HepG2 (cell line): Measurements from ENCODE around the gene TRIM66. TPM values are rescaled to one million over a fixed set of nuclear protein-coding genes. Genes with fewer than 3 reads are reported as not detected.
A peak's percentile ranks its signal among the peaks of the same experiment; 100 is the strongest.

Experiments used
- ATAC-seq: fragments of 200-7000 bp; cut with Tn5 transposase; 3 replicates; pipeline ENCODE4 v1.9.1; 2020; ENCODE audit warnings: mild to moderate bottlenecking, moderate library complexity
- BruUV-seq: library from RNA; stranded (reverse); fragments of 400-500 nt; replicated peaks from 2 replicates; lab custom pipeline; 2021; lab: Mats Ljungman, UMichigan
- CTCF ChIA-PET: fragments of 300-600 bp; formaldehyde crosslinking; extraction: SDS; loops from one replicate; lab custom pipeline; 2021; ENCODE audit warnings: low total read pairs, inconsistent platforms, low intra/inter-chr PET ratio; lab: Yijun Ruan, JAX
- POLR2A ChIA-PET: fragments of 350-600 bp; sonication (Branson Sonifier 250); formaldehyde crosslinking; loops from one replicate; lab custom pipeline; 2020; ENCODE audit warnings: antibody characterized with exemption, inconsistent platforms; lab: Yijun Ruan, JAX
- DNase-seq: peaks from one replicate; pipeline ENCODE4 v3.0.0-alpha.2; 2015; ENCODE audit warnings: low spot score
- FAIRE-seq: peaks from 3 replicates; lab custom pipeline; 2011; peaks lifted over from hg19 to GRCh38; lab: Jason Lieb, UNC
- H2AFZ ChIP-seq: one replicate; pipeline ENCODE4 v1.6.1; 2011; ENCODE audit warnings: low read length, inconsistent platforms
- H3K27ac ChIP-seq: fragments of 300-600 bp; 3 replicates; pipeline ENCODE4 v1.8.0; 2011; ENCODE audit warnings: mixed run types, mild to moderate bottlenecking, mixed read lengths, low read length, inconsistent platforms; ENCODE audit not compliant: insufficient read depth; ENCODE audit errors: extremely low read length
- H3K27me3 ChIP-seq, 2 experiments: fragments of 200-600 bp in 1 of 2; 2 replicates in 1 of 2; 3 replicates in 1 of 2; pipeline versions ENCODE4 v1.6.0 to v1.8.0; 2011; ENCODE audit warnings: low read length in 2 of 2, mild to moderate bottlenecking in 2 of 2, moderate library complexity in 2 of 2, inconsistent platforms in 1 of 2; ENCODE audit not compliant: insufficient read depth in 2 of 2, control insufficient read depth in 1 of 2
- H3K36me3 ChIP-seq, 2 experiments: fragments of 200-600 bp in 1 of 2; replicated peaks in 1 of 2; 2 replicates in 1 of 2; 3 replicates in 1 of 2; pipeline versions ENCODE4 v1.5.1 to v1.8.0; 2011; ENCODE audit warnings: low read length in 2 of 2, inconsistent platforms in 1 of 2; ENCODE audit not compliant: insufficient read depth in 2 of 2, control insufficient read depth in 1 of 2
- H3K4me1 ChIP-seq: 2 replicates; pipeline ENCODE4 v1.5.1; 2012; ENCODE audit warnings: low read length, inconsistent platforms; ENCODE audit not compliant: insufficient read depth
- H3K4me2 ChIP-seq: 2 replicates; pipeline ENCODE4 v1.6.0; 2011; ENCODE audit warnings: low read depth, low read length, inconsistent platforms
- H3K4me3 ChIP-seq, 3 experiments: fragments of 200-600 bp in 1 of 3; sonication (generic), shearing (Covaris generic) in 1 of 3; replicated peaks in 1 of 3; 2 replicates each; pipeline ENCODE4 v1.5.1; 2011 to 2016; ENCODE audit warnings: low read length in 3 of 3, inconsistent platforms in 2 of 3, low read depth in 2 of 3, mild to moderate bottlenecking in 2 of 3, control low read depth in 1 of 3, mixed read lengths in 1 of 3; ENCODE audit not compliant: insufficient read depth in 1 of 3
- H3K79me2 ChIP-seq: one replicate; pipeline ENCODE4 v1.6.1; 2011; ENCODE audit warnings: low read length, inconsistent platforms; ENCODE audit not compliant: insufficient read depth
- H3K9ac ChIP-seq: 2 replicates; pipeline ENCODE4 v1.6.0; 2011; ENCODE audit warnings: mild to moderate bottlenecking, low read depth, low read length, inconsistent platforms; ENCODE audit not compliant: insufficient read depth
- H3K9me3 ChIP-seq: 2 replicates; pipeline ENCODE4 v1.5.1; 2012; ENCODE audit warnings: mild to moderate bottlenecking, low read length
- H4K20me1 ChIP-seq: 2 replicates; pipeline ENCODE4 v1.6.0; 2011; ENCODE audit warnings: inconsistent platforms, mild to moderate bottlenecking, low read length, moderate library complexity; ENCODE audit not compliant: insufficient read depth
- CHD2 ChIP-seq: IDR thresholded peaks from 2 replicates; pipeline ENCODE4 v1.6.1; 2011; ENCODE audit warnings: low read depth, low read length, improper control_type of control experiment
- ETV5 ChIP-seq: IDR thresholded peaks from 2 replicates; pipeline ENCODE4 v1.6.1; 2018; ENCODE audit warnings: missing biosample characterization, missing genetic modification reagents, inconsistent platforms, borderline replicate concordance
- FOXC1 ChIP-seq: sonication (generic); formaldehyde crosslinking; IDR thresholded peaks from 2 replicates; pipeline ENCODE4 v1.8.0; 2022; ENCODE audit warnings: mild to moderate bottlenecking, missing genetic modification reagents, borderline replicate concordance
- HNF4A ChIP-seq: sonication (generic); formaldehyde crosslinking; IDR thresholded peaks from 2 replicates; pipeline ENCODE4 v1.4.0; 2020; ENCODE audit warnings: missing genetic modification reagents
- TCF7L2 ChIP-seq: IDR thresholded peaks from 2 replicates; pipeline ENCODE4 v1.6.1; 2011; ENCODE audit warnings: mild to moderate bottlenecking, low read depth, low read length, moderate library complexity
- ZFP36L2 ChIP-seq: sonication (generic); formaldehyde crosslinking; IDR thresholded peaks from 2 replicates; pipeline ENCODE4 v1.4.0; 2020; ENCODE audit warnings: missing genetic modification reagents
- ZFY ChIP-seq: sonication (generic); formaldehyde crosslinking; IDR thresholded peaks from 2 replicates; pipeline ENCODE4 v1.4.0; 2020; ENCODE audit warnings: missing genetic modification reagents
- ZNF276 ChIP-seq: sonication (generic); formaldehyde crosslinking; IDR thresholded peaks from 2 replicates; pipeline ENCODE4 v1.4.0; 2020; ENCODE audit warnings: mild to moderate bottlenecking, low read depth, missing genetic modification reagents
- ZNF678 ChIP-seq: sonication (generic); formaldehyde crosslinking; IDR thresholded peaks from 2 replicates; pipeline ENCODE4 v1.4.0; 2020; ENCODE audit warnings: mild to moderate bottlenecking, missing genetic modification reagents
- ZNF687 ChIP-seq: sonication (generic); formaldehyde crosslinking; IDR thresholded peaks from 2 replicates; pipeline ENCODE4 v1.5.1; 2020; ENCODE audit warnings: mild to moderate bottlenecking, missing genetic modification reagents, moderate library complexity
- ZNF788 ChIP-seq: sonication (generic); formaldehyde crosslinking; IDR thresholded peaks from 2 replicates; pipeline ENCODE4 v1.5.0; 2020; ENCODE audit warnings: mild to moderate bottlenecking, missing genetic modification reagents, borderline replicate concordance
- ZSCAN29 ChIP-seq: sonication (generic); formaldehyde crosslinking; conservative IDR thresholded peaks from 2 replicates; pipeline ENCODE4 v1.4.0; 2020; ENCODE audit warnings: mild to moderate bottlenecking, missing genetic modification reagents
- ZZZ3 ChIP-seq: sonication (generic); formaldehyde crosslinking; IDR thresholded peaks from 2 replicates; pipeline ENCODE4 v1.4.0; 2020; ENCODE audit warnings: missing genetic modification reagents, mild to moderate bottlenecking, borderline replicate concordance
- WGBS: methylation state at CpG from one replicate; pipeline ENCODE4 v1.1.6; 2017; ENCODE audit warnings: low lambda C conversion rate; 5-methylcytosine and 5-hydroxymethylcytosine counted together
- in situ Hi-C: cut with HindIII; loops from 2 replicates; pipeline ENCODE4 v1.10.0; 2017; ENCODE audit warnings: low pct_unique_long_range_greater_than_20kb; ENCODE audit not compliant: extremely low pct_ligation_motif_present
- intact Hi-C: fragments of 100-400 bp; cut with micrococcal nuclease; formaldehyde crosslinking; loops from one replicate; pipeline ENCODE4 v1.10.0; 2022; ENCODE audit not compliant: unreplicated experiment
- polyA plus RNA-seq, 8 experiments: library from polyadenylated mRNA; depleted of rRNA in 3 of 8; stranded (reverse) in 7 of 8; unstranded in 1 of 8; fragments of >200 nt; fragmentation: Illumina TruSeq in 4 of 8; extraction: Trizol in 4 of 8; gene quantifications; 2 replicates each; pipeline versions ENCODE4 v1.2.1 to v1.2.3, GENCODE V29; 2011 to 2016; ENCODE audit warnings: low read depth in 4 of 8, missing spikeins in 1 of 8, mixed read lengths in 1 of 8; ENCODE audit not compliant: insufficient read depth in 1 of 8
- total RNA-seq, 5 experiments: library from RNA; depleted of rRNA; stranded (reverse); fragments of >200 nt; fragmentation: Illumina TruSeq; extraction: Trizol; gene quantifications; 2 replicates each; pipeline ENCODE4 v1.2.3, GENCODE V29; 2016; ENCODE audit warnings: low read depth in 1 of 5
- TF ChIP-seq, protein P1 (sequence below): sonication (generic); formaldehyde crosslinking; IDR thresholded peaks from 2 replicates; pipeline ENCODE4 v1.5.0; 2020; ENCODE audit warnings: mild to moderate bottlenecking, low read depth, missing genetic modification reagents, borderline replicate concordance
- TF ChIP-seq, protein P2 (sequence below): sonication (generic); formaldehyde crosslinking; IDR thresholded peaks from 2 replicates; pipeline ENCODE4 v1.8.0; 2022; ENCODE audit warnings: mild to moderate bottlenecking, missing genetic modification reagents; ENCODE audit not compliant: insufficient replicate concordance

Gene TRIM66
- total and polyA plus RNA-seq, 2 of the 13 experiments (the other 11 are each of a cell fraction or from before 2014, with no cell fraction given) = 4.9 to 6.1 TPM

DNA sequence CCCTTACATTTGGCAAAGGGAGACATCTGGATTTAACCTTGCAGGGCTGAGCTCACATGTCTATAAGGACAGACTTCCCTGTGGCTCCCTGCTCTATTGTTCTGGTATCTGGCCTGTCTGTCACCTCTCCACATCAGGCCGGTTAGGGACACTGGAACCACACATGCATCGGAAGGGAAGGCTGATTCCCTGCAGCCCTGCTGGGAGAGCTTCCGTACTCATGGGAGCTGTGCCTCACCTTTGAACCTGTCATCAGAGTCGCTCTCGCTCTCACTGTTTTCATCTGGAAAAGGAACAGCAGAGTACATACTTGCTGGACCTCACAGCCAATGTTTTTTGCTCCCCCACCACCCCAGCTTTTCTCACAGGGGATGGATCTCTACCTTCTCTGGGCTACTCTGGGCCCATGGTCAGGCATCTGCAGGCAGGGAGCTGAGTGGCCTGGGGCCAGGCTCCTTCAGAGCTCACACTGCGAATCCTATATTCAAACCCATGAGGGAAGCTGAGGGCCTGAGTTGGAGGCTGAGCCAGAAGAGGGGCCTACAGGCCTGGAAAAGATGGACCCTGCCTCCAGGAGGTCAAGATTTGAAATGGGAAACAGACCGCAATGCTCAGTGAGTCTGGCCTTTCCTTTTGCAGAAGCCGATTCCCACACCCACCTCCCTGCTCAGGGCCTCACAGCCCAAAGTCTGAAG lies 31.4 kb upstream of the TRIM66 start:
- H4K20me1 ChIP-seq = no peaks in the 10 kb centered on the region
- H3K4me1 ChIP-seq = peaks cover 61% of the 10 kb centered on the region
- no peak overlapping the region for H3K9ac ChIP-seq
- in situ Hi-C loops (no loop called here), intact Hi-C loops (no loop called here)
- H3K4me3 ChIP-seq = peak overlapping the region in 1 of 3 experiments; percentile 25; a peak in 2 of 6 replicates
- CTCF ChIA-PET = no interaction called here
- ATAC-seq (peak; percentile 79), DNase-seq (peak; percentile 51), FAIRE-seq (peak; percentile 92)
- no TSS peak for BruUV-seq
- H3K9me3 ChIP-seq = no peaks in the 10 kb centered on the region
- peaks cover 0 to 10% of the 10 kb centered on the region in 2 experiments; a peak in 2 of 5 replicates for H3K36me3 ChIP-seq
- H3K27ac ChIP-seq = peak overlapping the region; percentile 26
- H2AFZ ChIP-seq = no peak overlapping the region
- POLR2A ChIA-PET = interaction anchor here (1.1 to 5.5 kb wide), 3 partner anchors 15 to 32 kb away, joined by 3 to 35 read pairs (median 9); partner anchors contain the start of genes RPL27A and TRIM66
- H3K79me2 ChIP-seq = no peaks in the 10 kb centered on the region
- peak overlapping the region; percentile 27 for H3K4me2 ChIP-seq
- no peaks in the 10 kb centered on the region for H3K27me3 ChIP-seq
- 35% methylated on average over 7 of the region's 8 CpGs for WGBS
- TF ChIP-seq HNF4A (peak; percentile 56), ZNF788 (CRISPR knock-in tag) (peak; percentile 53; the same call in 1 of the 2 replicates), ZFY (0 out of 2 replicates have a peak, but pooled peaks have one; percentile 15), CHD2 (no peak), ZSCAN29 (CRISPR knock-in tag) (peak; percentile 77), ETV5 (CRISPR knock-in tag) (peak; percentile 41), ZZZ3 (0 out of 2 replicates have a peak, but pooled peaks have one; percentile 36), ZNF678 (CRISPR knock-in tag) (no peak), FOXC1 (CRISPR knock-in tag) (no peak), ZFP36L2 (CRISPR knock-in tag) (no peak), ZNF276 (CRISPR knock-in tag) (0 out of 2 replicates have a peak, but pooled peaks have one; percentile 22), TCF7L2 (no peak), ZNF687 (CRISPR knock-in tag) (peak; percentile 67)
- TF ChIP-seq, protein P1, sequence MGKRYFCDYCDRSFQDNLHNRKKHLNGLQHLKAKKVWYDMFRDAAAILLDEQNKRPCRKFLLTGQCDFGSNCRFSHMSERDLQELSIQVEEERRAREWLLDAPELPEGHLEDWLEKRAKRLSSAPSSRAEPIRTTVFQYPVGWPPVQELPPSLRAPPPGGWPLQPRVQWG (CRISPR knock-in tag) = no peak
- TF ChIP-seq, protein P2, sequence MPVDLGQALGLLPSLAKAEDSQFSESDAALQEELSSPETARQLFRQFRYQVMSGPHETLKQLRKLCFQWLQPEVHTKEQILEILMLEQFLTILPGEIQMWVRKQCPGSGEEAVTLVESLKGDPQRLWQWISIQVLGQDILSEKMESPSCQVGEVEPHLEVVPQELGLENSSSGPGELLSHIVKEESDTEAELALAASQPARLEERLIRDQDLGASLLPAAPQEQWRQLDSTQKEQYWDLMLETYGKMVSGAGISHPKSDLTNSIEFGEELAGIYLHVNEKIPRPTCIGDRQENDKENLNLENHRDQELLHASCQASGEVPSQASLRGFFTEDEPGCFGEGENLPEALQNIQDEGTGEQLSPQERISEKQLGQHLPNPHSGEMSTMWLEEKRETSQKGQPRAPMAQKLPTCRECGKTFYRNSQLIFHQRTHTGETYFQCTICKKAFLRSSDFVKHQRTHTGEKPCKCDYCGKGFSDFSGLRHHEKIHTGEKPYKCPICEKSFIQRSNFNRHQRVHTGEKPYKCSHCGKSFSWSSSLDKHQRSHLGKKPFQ (CRISPR knock-in tag) = no peak
